HG03457 (cell line): ENCODE results near the gene SORCS2.

Experiments
- ATAC-seq: cut with Tn5 transposase; IDR thresholded peaks from one replicate; pipeline ENCODE4 v1.9.1; 2021; ENCODE audit warnings: moderate number of reproducible peaks; ENCODE audit not compliant: unreplicated experiment

Gene SORCS2

DNA sequence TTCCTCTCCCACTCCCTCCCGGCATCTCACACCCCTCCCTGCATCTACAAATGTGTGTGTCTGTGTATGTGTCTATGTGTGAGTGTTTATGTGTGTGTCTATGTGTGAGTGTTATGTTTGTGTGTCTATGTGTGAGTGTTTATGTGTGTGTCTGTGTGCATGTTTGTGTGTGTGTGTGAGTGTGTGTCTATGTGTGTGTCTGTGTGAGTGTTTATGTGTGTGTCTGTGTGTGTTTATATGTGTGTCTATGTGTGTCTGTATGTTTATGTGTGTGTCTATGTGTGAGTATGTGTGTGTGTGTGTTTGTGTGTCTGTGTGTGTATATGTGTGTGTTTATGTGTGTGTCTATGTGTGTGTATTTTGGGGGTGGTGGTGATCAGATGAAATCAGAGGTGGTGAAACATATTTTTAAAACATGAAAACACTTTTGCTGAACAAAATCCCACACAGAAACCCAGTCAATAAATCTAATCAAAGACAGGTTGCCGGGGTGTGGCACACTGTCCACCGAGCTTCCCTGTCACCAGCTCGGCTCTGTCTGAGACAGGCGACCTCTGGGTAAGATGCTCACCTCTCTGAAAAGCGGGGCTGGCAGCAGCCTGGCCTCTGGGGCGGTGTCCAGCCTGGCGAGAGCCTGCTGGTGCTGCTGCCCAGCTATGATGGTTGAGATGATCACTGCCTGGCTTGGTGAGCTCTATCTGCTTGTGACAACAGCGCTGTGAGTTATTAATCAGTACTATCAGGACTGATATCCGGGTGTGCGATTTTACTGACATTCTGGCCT lies 429.1 kb downstream of the SORCS2 start:
- ATAC-seq: no peak

DNA sequence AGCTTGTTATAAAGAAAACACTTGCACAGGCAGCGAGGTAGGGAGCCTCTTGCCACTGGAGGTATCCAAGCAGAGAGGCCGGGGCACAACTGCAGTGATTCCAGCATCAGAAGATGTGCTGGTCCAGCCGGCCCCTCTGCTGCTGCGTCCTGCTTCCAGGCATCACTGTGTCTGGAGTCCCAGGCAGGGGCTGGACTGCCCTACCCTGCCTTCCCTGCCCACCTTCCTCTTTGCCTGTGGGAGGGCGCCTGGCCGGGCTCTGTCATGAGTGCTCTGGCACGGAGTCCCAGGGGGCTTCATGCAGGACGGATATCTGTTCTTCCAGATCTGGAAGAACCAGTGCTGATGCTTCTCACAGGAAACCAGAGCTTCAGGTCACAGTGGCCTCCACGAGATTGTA lies 430.0 kb downstream of the SORCS2 start:
- no peak for ATAC-seq

DNA sequence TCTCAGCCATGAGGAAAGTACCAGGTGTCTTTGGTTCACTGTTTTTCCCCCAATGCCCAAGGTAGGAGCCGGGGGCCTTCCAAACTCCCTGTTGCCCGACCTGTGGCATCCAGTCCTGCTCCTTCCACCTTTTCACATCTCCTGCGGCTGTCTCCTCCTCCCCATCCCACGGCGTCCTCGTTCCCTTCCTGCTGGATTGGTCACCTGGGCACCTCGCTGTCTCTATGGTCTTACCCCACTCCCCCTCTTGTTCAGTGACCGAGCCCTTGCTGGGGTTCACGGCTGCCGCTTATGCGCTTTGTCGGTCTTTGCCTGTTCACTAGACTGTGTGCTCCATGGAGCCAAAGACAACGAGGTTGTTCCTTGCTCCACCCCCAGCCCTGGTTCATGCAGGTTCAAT lies 431.1 kb downstream of the SORCS2 start:
- no peak for ATAC-seq

DNA sequence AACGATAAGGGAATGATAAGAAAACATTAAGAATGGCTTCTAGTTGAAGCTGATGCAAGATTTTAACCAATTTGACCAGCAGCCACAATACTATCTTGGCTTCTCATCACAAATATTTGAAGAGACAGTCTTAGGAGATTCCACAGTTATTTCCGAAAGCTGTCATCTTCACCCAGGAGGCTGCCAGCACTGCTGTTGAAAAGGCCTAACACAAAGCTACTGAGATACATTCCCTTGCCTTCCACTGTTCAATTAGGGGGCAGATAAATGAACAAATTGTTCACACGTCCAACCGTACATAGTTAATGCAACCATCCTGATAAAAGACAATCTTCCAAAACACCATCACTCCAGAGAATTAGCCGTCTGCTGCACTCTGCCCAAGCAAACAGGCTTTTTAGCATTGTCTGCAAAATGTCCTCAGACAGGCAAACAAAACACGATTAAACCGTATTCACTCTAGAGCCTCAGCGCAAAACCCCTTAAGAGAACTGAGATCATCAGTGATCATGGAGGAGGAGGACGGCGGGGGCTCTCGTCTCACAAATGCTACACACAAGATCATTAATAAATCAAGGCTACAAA lies 432.1 kb downstream of the SORCS2 start:
- ATAC-seq: no peak

DNA sequence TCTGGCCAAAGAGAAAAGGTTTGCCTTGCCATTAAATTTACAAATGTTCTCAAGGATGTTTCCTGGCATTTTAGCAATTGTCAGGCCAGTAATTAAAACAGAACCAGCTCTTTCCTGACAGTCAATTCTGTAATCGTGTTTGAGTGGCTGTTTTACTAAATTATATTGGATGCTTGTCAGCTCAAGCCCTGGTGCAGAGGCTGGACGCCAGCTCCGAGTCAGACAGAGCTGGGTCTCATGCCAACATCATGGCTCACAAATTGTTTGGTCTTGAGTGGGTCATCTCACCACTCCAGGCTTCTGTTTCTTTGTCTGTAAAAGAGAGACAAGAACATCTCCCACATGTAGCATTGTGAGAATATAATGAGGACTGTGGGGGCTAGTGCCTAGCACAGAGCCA lies 432.7 kb downstream of the SORCS2 start:
- ATAC-seq: no peak

DNA sequence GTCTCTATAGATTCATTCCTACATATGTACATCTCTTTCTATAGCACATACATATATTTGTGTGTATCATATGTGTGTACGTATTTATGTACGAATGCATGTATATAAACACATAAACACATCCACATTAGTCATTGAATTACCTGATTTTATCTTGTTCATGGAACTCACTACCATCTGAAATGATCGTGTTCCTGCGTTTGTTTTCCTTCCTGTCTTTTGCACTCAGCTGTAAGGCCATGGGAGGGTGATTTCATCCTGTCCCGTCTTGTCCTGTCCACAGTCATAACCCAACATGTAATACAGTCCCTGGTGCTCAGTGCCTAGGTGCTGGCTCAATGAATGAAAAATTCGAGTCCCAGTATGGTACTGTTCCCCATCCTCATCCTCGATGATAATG lies 434.2 kb downstream of the SORCS2 start:
- no peak for ATAC-seq

DNA sequence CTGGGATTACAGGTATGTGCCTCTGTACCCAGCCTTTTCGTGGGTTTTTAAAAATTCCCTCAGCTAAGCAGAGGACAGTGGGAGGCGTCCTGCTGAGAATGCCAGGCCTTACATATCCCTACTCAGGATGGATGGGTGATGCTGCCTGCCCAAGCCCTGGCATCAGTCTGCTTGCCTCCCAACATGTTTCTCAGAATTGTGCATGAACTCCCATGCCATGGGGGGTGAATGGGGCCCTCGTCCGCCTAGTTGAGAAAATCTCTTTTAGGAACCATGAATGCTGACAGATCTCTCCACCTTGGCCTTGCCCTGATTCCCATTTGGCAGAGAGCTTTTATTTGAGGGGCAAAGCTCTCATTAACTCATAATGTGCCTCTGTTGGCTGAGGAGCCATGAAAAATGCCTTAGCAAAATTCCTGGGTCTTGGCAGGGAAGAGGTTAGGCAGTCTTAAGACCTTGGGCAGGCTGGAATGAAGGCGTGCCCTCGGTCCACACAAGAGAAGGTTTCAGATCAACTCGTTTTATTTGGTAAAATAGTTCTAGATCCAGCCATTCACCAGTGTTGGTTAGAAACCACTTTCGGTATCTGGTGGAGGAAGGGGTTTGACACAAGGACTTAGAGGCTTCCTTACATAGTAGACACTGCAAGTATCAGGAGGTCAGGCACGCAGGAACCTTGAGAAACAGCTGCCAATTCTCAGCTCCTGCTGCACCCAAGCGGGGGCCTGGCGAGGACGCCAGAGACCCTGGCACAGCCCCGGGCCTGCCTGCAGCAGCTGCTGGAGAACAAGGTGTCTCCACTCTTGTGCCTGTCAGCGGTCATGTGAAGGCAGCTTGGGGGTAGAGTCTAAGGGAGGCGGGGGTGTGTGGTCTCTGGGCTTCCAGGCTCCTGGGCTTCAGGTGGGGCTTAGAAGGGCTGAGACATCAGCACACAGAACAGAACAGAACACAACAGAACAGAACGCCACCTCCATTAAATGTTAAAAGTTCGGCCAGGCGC lies 435.2 kb downstream of the SORCS2 start:
- ATAC-seq: no peak

DNA sequence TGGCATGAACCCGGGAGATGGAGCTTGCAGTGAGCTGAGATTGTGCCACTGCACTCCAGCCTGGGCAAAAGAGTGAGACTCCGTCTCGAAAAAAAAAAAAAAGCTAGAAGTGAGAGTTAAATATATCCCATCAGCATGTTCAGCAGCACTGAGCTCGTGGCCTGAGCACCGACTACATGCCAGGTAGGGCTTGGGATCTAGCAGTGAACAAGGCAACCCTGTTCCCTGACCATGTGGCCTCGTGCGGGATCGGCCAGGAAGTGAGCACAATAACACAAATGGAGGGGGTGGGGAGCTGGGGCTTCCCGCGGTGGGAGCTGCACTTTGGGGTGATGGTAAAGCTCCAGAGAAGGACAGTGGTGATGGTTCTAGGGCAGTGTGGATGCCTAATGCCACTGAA lies 436.1 kb downstream of the SORCS2 start:
- ATAC-seq: no peak

DNA sequence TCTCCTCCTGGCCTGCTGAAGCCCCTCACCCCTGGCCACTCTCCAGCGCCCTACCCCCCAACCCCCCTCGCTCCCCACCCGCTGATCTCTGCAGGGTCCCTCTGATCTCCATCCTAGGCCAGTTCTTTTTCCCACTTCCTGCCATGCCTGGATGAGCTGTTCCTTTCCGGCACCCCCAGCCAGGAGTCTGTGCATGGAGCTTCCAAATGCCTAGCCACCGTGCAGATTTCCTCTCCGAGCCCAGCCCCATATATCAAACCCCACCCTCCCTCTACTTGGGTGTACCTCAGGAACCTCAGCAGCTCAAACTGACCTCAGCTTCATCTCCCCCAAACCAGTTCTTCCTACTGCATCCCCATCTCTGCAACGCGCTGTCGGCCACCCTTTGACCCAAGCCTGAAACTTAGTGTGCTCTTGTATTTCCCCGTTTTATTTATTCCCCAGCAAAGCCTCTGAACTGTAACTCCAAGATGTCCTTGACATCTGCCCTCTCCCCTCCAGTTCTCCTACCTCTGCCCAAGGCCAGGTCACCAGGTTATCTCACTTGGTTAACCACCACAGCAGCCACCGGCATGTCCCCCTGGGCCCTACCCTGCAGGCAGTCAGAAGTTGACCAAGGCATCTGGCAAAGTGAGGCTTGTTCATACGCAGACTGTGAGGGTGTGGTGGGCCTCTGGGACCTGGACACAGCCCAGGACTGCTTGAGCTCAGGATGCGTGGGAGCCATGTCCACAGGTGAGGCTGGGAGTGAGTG lies 437.3 kb downstream of the SORCS2 start:
- ATAC-seq: no peak

DNA sequence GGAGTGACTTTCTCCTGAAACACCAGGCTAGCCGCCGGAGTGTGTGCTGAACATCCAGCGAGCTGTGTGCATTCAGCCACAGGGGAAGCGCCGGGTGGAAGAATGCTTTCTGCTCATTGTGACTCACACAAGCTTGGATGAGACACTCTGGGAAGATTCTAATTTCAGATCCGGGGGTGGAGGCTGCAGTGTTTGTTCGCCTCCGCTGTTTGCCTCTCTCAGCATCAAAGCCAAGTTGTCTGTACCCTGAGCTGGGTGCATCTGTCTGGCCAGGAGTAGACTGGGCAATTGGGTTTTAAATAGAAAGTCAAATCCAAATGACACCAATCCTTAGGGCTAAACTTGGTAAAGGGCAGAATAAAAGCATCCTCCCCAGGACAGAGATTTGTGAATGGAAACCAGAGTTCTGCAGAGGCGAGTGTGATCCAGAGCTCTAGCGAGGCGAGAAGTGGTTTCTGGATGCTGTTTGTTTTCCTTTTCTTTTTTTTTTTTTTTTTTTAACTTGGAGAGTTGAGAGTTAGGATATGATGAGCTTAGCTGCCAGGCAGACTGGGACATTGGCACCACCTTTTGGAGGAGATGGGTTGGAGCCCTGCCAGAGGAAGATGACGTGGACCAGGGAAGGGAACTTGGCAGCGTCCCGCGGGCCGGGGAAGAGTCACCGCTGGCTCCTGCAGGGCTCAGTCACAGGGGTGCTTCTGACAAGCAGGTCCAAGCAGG lies 438.4 kb downstream of the SORCS2 start:
- no peak for ATAC-seq

DNA sequence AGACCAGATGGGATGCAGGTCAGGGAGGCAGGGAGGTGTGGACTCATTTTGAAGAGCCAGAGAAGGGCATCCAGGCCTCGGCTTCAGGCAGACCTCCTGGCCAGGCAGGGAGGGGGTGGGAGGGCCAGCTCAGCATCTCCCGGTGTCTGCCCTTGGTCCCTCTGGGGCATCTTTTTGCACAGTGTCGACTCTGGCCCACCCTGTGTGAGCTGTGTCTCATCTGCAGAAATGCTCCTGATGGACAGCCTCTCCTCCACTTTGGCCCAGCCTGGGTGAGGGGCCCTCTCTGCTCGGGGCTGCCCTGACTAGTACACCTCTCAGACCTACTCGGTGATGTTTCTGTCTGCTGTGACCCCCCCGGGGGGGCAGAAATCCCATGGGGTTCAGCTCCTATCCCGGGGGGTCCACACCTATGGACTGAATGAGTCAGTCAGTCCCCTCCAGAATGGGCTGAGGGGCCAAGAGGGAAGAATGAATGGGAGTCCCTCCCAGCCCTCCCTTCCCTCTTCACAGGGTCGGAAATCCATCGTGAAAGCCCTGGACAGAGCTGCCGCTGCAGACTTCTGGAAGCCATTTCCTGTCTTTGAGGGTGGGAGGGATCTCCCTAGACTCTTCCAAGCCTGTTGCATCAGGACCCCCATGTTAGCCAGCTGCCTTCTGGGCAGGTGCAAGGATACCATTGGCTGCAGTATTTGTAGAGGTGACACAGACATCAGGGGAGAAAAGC lies 439.1 kb downstream of the SORCS2 start:
- no peak for ATAC-seq

DNA sequence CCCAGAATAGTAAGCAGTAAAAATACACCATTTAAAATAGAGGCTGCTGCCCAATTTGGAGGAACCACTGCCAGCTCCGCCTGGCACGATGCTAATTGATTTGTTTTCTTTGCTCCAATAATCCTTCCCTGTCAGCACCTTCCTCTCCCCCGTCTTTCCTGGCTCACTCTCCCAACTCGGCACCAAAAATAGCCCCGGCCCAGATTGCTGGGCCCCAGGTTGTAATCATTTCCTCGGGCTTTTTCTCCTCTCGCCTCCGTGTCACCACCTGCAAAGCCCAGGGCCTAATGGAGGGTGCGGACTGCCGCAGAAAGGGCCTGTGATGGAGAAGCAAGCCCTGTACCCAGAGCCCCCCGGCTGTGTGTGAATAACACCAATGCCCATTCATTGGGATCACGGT lies 440.0 kb downstream of the SORCS2 start:
- no peak for ATAC-seq

DNA sequence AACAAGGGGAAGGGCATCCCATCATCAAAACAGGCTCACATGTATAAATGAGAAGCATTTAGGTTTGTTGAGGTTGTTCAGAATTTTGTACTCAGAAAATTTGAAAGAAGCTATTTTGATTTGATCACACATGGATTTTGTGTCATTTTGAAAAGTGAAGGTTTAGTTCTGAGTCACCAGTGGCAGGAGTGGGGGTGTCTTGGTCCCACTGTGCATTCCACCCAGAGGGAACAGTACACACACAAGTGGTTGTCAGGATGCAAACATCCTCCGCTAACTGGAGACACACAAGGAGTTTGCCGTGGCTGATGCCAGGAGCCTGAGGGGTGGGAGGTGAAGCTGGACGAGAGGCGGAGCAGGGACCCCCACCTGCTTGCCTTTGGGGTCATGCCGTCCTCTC lies 440.6 kb downstream of the SORCS2 start:
- no peak for ATAC-seq

DNA sequence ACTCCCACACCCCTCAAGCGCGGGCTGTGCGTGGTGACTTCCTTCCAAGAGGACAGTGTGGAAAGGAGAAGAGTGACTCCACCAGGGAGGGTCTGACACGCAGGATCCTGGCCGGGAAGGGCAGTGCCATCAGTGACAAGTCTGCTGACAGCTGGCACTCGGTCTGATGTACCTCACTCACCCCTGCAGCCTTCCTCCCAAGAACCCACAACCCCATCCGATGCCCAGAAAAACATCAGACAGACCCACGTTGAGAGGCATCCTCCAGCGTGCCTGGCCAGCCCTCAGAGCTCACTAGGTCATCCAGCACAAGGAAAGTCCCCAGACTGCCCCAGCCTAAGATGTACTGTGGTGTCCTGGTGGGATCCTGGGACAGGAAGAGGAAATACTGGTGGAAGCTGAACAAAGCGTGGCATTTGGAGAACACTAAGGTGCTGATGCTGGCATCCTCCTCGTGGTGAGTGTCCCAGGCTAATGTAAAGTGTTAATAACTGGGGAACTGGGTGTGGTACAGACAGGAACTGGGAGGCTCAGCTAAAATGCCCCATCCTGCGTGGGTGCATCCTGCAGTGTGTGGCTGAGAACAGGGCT lies 442.4 kb downstream of the SORCS2 start:
- ATAC-seq: no peak

DNA sequence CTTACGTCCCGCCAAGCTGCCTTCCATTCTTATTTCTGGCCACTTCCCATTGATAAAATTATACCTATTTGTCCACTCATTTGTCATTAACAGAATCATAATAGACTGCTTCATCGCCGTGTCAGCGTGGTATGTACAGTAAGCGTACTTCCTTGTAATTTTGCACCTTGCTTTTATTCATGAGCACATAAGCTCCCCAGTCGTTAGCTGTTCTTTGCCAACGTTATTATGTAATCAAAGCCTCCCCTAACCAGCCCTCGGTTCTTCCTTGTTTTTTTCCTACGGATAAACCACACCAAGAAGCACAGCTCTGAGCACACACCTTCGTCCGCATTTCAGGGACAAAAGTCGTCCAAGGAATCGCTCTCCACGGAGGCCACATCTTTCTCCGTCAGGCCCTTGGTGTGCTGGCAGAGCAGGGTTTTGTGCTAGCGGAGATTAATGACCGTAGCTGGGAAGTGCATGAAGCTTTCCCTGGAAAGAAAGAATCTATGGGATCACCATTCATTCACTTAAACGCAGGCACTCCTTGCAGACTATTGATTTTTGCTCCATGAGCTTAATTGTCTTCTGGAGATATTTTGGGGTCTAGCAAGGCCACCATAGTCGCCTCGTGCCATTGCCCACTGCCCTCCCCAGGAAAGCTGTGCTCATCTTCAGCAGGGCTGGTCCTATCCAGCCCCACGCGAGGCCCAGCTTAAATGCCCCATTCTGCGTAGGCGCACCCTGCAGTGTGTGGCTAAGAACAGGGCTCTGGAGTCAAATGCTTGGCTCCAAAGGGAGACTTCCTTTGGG lies 443.3 kb downstream of the SORCS2 start:
- ATAC-seq: no peak

DNA sequence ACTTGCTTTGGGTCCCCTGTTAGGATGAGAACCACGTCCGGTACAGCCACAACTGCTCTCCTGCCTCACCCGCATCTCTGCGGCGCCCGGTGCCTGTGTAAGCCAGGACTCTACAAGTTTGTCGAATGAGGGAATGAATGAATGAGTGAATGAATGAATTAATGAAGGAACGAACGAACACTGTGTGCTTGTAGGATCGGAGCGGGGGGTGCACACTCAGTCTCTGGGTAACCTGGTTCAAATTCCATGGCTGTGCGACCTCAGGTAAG lies 443.8 kb downstream of the SORCS2 start:
- no peak for ATAC-seq

DNA sequence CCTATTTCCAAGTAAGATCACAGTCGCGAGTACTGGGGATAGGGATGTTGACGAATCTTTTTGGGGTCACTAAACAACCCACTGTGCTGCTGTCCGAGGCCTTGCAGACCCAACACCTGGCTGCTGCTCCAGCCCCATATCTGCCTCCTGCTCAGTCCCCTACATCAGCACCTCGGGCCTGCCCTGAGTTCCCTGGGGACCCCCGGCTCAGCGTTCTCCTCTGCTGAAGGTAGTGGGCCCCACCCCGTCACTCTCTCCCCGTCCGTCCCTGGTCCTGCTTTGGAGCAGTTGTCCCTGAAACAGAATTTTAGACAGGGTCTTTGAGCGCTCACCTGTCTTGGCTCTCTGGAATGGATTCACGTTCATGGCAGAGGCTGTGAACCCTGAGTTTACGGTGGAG lies 444.8 kb downstream of the SORCS2 start:
- ATAC-seq: no peak

DNA sequence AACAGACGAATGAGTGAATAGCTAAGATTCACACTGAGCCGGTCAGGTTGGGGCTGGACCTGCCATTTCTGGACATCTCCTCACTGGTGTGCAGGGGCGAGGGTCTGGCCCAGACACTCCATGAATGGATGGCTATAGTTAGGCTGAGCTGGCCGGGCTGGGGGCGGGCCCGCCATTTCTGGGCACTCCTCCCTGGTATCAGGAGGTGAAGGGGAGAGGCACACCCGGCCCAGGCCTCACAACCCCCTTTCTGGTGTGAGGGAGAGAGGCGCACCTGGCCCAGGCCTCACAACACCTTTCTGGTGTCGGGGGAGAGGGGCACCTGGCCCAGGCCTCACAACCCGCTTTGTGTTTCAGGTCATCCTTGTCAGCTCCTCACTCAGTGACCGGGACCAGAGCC lies 445.6 kb downstream of the SORCS2 start:
- ATAC-seq: no peak

DNA sequence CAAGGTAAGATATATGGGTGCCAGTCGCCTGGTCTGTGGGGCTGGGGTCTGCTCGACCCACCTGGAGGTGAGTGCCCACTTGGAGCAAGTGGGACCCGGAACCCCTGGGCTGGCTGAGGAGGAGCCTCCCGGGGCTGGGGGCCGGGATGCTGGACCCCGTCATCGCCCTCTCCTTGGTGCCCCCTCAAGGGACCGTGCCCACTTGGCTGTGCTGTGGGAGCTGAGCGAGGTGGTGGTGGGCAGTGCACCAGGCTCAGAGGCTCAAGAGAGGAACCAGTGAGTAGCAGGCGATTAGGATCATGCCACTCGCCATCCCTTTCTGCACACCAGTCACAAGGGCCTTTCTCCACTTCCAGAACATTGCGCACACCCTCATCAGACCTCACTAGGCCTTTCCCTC lies 446.2 kb downstream of the SORCS2 start:
- no peak for ATAC-seq
